ENCODE measurements around the gene LCTL.

- TF ChIP-seq YY1 (IDR thresholded peaks at IDR 0.05; ENCODE audit: extremely low read depth, insufficient replicate concordance, low read depth, low read length) (no peak), SRF (IDR thresholded peaks at IDR 0.05; ENCODE audit: low read depth) (no peak), REST (IDR thresholded peaks at IDR 0.05; ENCODE audit: low read depth) (no peak), POLR2A (IDR thresholded peaks at IDR 0.05; ENCODE audit: borderline replicate concordance, extremely low read depth, insufficient read depth, insufficient read length) (no peak), TCF7L2 (IDR thresholded peaks at IDR 0.05; ENCODE audit: borderline replicate concordance, extremely low read depth, insufficient read depth, insufficient read length) (no peak), ZFX (IDR thresholded peaks at IDR 0.05) (no peak), EZH2 (IDR thresholded peaks at IDR 0.05) (no peak), RAD21 (IDR thresholded peaks at IDR 0.05; ENCODE audit: low read depth) (no peak), POLR2AphosphoS5 (IDR thresholded peaks at IDR 0.05; ENCODE audit: low read depth, low read length) (no peak)
- TF ChIP-seq, protein P1, sequence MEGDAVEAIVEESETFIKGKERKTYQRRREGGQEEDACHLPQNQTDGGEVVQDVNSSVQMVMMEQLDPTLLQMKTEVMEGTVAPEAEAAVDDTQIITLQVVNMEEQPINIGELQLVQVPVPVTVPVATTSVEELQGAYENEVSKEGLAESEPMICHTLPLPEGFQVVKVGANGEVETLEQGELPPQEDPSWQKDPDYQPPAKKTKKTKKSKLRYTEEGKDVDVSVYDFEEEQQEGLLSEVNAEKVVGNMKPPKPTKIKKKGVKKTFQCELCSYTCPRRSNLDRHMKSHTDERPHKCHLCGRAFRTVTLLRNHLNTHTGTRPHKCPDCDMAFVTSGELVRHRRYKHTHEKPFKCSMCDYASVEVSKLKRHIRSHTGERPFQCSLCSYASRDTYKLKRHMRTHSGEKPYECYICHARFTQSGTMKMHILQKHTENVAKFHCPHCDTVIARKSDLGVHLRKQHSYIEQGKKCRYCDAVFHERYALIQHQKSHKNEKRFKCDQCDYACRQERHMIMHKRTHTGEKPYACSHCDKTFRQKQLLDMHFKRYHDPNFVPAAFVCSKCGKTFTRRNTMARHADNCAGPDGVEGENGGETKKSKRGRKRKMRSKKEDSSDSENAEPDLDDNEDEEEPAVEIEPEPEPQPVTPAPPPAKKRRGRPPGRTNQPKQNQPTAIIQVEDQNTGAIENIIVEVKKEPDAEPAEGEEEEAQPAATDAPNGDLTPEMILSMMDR (IDR thresholded peaks at IDR 0.05 in 2 of 3, conservative IDR thresholded peaks at IDR 0.05 in 1 of 3; ENCODE audit: borderline replicate concordance in 1 of 3, insufficient read depth in 1 of 3, low read depth in 2 of 3, low read length in 2 of 3): no peak
Measured at GRCh38 chr15:66569461-66570137, 3.8 kb upstream of the LCTL start.
